ENCODE data around the gene NBAS. TPM values are rescaled to one million over a fixed set of nuclear protein-coding genes. Genes with fewer than 3 reads are reported as not detected.

NBAS gene
- total and polyA plus RNA-seq, 10 of the 15 experiments (the other 5 are each of a cell fraction or from before 2014, with no cell fraction given), result 4.3 to 32.7 (median 20.8) TPM

- H3K27me3 ChIP-seq (replicated peaks in 1 of 2; ENCODE audit: control insufficient read depth in 2 of 2, insufficient read depth in 2 of 2, low read length in 1 of 2), result no peaks in the 10 kb centered on the region
- TF ChIP-seq NR2C1 (IDR thresholded peaks at IDR 0.05) (no peak), IRF4 (IDR thresholded peaks at IDR 0.05; ENCODE audit: low read depth, low read length) (no peak), ETV6 (conservative IDR thresholded peaks at IDR 0.05 in 1 of 2, IDR thresholded peaks at IDR 0.05 in 1 of 2; ENCODE audit: borderline replicate concordance in 1 of 2, low read depth in 1 of 2) (no peak), POLR2AphosphoS5 (IDR thresholded peaks at IDR 0.05; ENCODE audit: low read length) (no peak), PKNOX1 (IDR thresholded peaks at IDR 0.05) (no peak), CREM (IDR thresholded peaks at IDR 0.05; ENCODE audit: low read depth) (no peak), E4F1 (IDR thresholded peaks at IDR 0.05; ENCODE audit: borderline replicate concordance, partially characterized antibody) (no peak), BMI1 (IDR thresholded peaks at IDR 0.05; ENCODE audit: borderline replicate concordance) (no peak), SIN3A (IDR thresholded peaks at IDR 0.05; ENCODE audit: low read depth, low read length) (no peak), KDM1A (IDR thresholded peaks at IDR 0.05; ENCODE audit: borderline replicate concordance) (no peak), HDAC2 (IDR thresholded peaks at IDR 0.05) (no peak), NKRF (conservative IDR thresholded peaks at IDR 0.05) (no peak), KAT2A (conservative IDR thresholded peaks at IDR 0.05; ENCODE audit: control insufficient read depth, low read depth, low read length) (no peak), ATF7 (IDR thresholded peaks at IDR 0.05; ENCODE audit: low read depth) (no peak), MEF2A (IDR thresholded peaks at IDR 0.05; ENCODE audit: insufficient read depth, low read depth, low read length) (no peak), TCF7 (IDR thresholded peaks at IDR 0.05; ENCODE audit: borderline replicate concordance) (no peak), BCL11A (IDR thresholded peaks at IDR 0.05; ENCODE audit: low read depth, low read length) (no peak), SRF (IDR thresholded peaks at IDR 0.05; ENCODE audit: low read depth in 2 of 2, low read length in 2 of 2) (no peak)
- TF ChIP-seq, protein P1, sequence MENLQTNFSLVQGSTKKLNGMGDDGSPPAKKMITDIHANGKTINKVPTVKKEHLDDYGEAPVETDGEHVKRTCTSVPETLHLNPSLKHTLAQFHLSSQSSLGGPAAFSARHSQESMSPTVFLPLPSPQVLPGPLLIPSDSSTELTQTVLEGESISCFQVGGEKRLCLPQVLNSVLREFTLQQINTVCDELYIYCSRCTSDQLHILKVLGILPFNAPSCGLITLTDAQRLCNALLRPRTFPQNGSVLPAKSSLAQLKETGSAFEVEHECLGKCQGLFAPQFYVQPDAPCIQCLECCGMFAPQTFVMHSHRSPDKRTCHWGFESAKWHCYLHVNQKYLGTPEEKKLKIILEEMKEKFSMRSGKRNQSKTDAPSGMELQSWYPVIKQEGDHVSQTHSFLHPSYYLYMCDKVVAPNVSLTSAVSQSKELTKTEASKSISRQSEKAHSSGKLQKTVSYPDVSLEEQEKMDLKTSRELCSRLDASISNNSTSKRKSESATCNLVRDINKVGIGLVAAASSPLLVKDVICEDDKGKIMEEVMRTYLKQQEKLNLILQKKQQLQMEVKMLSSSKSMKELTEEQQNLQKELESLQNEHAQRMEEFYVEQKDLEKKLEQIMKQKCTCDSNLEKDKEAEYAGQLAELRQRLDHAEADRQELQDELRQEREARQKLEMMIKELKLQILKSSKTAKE (IDR thresholded peaks at IDR 0.05; ENCODE audit: low read depth, poor library complexity, severe bottlenecking), result no peak
- ChIA-PET SMC1A (ENCODE audit: uncharacterized antibody, unreplicated experiment) (no interaction called here), POLR2A (no interaction called here), CTCF (no interaction called here), RAD21 (ENCODE audit: unreplicated experiment) (no interaction called here)
- WGBS (ENCODE audit: insufficient coverage, insufficient replicate concordance, low lambda C conversion rate, missing lambda C conversion rate), result 96% methylated on average over 5 of the region's 5 CpGs
- DNase-seq (ENCODE audit: low read depth, low spot score) (no peak), FAIRE-seq (no peak), ATAC-seq (no peak)
- no peaks in the 10 kb centered on the region for H4K20me1 ChIP-seq (ENCODE audit: control insufficient read depth, insufficient read depth)
- H3K4me3 ChIP-seq, result no peak overlapping the region
- H3K27ac ChIP-seq (ENCODE audit: control insufficient read depth, insufficient read depth), result no peak overlapping the region
- H3K79me2 ChIP-seq (ENCODE audit: control insufficient read depth, insufficient read depth, low read length), result no peaks in the 10 kb centered on the region
- peaks cover 0 to 2% of the 10 kb centered on the region in 2 experiments; a peak in 2 of 4 replicates for H3K36me3 ChIP-seq (ENCODE audit: control insufficient read depth in 2 of 2, insufficient read depth in 2 of 2, low read length in 1 of 2)
- intact Hi-C loops (cut with micrococcal nuclease; ENCODE audit: unreplicated experiment) (no loop called here), in situ Hi-C loops (cut with MboI) (no loop called here)
- no peaks in the 10 kb centered on the region for H3K9me3 ChIP-seq (replicated peaks; ENCODE audit: control insufficient read depth, insufficient read depth, low read length)
- H3K9ac ChIP-seq (ENCODE audit: control insufficient read depth, insufficient read depth, low read length), result no peak overlapping the region
- BruUV-seq (replicated peaks), result no TSS peak
- no peak overlapping the region for H2AFZ ChIP-seq (ENCODE audit: control insufficient read depth, low read depth, low read length)
- H3K4me2 ChIP-seq (ENCODE audit: control insufficient read depth, insufficient read depth), result no peak overlapping the region
- no peaks in the 10 kb centered on the region for H3K4me1 ChIP-seq (ENCODE audit: control insufficient read depth, insufficient read depth, low read length)
Observed at GRCh38 chr2:15494877-15495276, 66.3 kb downstream of the NBAS start.

Data from GM12878 (cell line).